Endothelial cell of hepatic sinusoid (primary cell): ENCODE results near the gene TFAP2E.
"Not testable (repeated sequence)": the region's sequence is repeated elsewhere in the genome, so short reads cannot be mapped to it uniquely, and the experiment has no call there.

Source experiments
- in situ Hi-C: cut with HindIII; loops from 2 replicates; pipeline ENCODE4 v1.10.0; 2017; ENCODE audit warnings: low sequenced_read_pairs

The TFAP2E gene

DNA sequence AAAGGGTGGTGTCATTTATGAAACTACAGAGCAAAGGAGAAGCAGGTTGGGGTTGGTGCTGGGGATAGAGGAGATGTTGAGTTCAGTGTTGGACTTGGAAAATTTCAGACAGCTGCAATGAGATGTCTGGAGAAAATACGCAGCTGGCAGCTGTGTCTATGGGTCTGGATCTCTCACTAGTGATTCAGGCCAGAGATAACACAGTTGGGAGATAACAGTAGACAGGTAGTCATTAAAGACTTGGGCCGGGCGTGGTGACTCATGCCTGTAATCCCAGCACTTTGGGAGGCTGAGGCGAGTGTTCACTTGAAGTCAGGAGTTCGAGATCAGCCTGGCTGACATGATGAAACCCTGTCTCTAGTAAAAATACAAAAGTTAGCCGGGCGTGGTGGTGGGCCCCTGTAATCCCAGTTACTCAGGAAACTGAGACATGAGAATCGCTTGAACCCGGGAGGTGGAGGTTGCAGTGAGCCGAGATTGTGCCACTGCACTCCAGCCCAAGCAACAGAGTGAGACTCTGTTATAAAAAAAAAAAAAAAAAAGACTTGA, 2.5 kb upstream of the TFAP2E start:
- in situ Hi-C loops, result no loop called here

DNA sequence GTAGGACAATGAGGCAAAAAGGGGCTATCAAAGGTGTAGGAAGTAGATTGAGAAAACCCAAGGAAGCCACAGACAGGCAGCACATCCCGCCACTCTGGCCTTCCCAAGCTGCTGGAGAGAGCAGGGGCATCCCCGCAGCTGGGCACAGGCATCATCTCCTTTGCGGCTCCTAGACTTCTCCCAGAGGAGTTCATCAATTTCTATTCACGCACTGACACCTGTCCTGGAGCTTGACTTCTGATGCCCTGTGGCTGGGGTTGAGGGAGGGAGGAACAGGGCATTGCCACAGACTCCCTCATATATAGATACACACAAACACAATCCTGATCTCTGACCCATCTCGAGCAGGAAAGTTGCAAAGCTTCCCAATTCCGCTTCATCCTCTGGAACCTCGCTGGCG, 1.9 kb upstream of the TFAP2E start:
- in situ Hi-C loops, result no loop called here

DNA sequence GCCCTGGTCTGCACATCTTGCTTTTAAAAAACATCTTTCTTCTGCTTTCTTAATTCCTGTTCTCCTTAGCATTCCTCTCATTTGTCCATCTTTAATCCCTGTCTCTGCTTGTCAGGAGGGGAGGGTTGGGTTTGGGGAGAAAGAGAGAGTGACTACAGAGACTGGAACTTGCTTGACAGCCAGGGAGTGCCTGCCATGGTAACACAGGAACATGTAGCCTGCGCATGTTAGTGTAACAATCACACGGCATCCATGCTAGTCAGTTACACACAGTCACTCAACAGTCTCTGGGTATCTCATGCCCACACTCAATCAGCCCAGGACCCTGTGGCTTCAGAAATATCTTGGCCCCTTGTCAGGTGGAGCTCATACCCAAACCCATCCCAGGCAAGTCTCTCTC, 818 bp upstream of the TFAP2E start:
- in situ Hi-C loops, result no loop called here

DNA sequence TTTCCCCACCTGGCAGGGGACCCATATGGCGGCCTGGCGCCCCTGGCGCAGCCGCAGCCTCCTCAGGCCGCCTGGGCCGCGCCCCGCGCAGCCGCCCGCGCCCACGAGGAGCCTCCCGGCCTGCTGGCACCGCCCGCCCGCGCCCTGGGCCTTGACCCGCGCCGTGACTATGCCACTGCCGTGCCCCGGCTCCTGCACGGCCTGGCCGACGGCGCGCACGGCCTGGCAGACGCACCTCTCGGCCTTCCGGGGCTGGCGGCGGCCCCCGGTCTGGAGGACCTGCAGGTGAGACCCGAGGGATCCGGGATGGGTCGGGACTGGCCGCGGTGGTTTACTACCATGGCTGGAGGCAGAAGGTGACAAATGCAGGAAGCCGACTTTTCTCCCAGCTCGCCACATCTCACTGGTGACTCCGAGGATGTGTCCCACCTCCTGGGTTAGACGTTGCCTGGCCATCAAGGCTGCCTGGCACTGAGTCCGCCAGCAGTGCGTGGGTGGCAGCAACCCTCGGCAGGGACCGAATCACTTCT, 1.1 kb downstream of the TFAP2E start:
- in situ Hi-C loops, result no loop called here

DNA sequence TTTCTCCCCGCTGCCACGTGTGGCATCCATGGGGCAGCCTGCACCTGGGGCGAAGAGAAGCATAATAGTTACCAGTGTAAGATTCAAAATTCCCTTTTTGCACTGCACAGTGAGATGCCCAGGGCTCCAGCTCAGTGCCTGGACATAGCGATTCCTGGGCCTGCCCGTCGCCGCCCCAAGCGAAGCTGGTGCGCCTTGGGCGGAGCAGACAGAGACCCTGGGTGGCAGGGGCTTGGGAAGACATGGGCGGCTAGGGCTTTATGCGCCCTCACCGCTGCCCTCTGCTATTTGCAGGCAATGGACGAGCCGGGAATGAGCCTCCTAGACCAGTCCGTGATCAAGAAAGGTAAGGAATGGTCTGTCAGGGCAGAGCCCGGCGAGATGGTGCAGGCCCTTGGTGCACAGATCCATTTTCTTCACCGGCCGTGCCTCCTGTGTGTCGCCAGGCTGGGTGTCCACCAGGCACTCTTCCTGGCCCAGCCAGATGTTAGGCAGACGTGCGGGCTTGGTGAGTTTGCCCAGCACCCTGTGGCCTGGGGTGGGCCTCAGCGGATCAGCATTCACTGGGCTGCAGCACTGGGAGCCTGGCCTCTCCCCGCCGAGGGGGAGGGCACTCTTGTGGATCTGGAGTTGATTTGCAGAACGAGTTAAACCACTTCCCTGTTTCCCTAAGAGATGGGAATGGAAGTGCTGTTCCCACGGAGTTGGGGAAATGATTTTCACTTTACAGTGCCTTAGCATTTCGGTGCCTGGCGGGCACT, 1.7 kb downstream of the TFAP2E start:
- in situ Hi-C loops, result no loop called here

DNA sequence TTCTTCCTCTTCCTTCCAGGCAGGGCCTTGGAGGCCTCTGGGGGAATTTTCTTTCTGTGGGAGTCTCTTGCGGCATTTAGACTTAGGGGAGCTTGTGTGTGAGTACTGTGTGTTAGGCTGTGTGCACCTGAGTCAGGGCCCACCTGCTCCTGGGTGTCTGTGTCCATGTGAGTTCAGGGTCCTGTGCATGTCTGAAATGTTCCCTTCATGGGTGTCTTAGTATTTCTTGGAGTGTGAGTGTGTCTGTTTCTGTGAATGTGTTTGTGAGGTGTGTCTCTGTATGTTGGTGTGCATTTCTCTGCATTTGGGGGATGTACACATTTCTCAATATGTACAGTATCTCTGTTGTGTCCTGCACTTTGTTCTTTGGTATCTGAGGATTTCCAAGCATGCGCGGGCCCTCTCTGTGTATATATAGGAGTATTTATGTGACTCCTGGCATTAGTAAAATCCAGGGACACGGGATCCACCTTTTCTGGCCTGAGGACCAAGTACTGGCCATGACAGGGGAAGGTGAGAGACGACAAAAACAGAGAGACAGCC, 2.4 kb downstream of the TFAP2E start:
- in situ Hi-C loops, result no loop called here

DNA sequence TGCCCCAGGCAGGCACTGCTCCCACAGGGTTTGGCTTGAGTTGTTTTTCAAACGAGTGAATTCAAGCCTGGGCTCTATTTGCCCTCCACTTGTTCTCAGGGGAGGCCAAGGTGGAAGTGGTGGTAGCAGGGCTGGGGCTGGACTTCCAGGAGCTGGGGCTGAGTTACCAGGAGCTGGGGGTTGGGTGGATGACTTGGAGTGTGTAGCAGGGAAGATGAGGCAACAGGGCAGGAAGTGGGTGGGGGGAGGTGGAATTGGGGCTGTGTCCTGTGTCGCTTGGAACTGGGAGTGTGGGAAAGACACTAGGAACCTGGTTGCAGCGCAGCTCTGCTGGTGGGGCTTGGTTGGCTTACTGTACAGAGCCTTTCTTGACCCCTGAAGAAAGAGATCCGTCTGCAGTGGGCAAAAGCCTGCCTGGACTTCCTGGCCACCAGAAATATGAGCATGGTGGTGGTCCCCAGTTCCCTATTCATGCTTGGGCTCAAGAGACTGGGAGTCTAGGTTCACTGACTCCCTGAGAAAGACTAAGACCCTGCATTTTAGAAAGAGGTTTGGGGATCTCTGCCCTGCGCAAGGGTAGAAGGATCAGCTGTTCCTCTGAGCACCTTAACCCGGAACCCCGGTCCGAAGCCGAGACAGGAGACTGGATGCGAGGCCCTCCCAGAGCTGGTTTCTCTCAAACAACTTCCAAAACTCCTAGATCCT, 3.1 kb downstream of the TFAP2E start:
- in situ Hi-C loops, result no loop called here

DNA sequence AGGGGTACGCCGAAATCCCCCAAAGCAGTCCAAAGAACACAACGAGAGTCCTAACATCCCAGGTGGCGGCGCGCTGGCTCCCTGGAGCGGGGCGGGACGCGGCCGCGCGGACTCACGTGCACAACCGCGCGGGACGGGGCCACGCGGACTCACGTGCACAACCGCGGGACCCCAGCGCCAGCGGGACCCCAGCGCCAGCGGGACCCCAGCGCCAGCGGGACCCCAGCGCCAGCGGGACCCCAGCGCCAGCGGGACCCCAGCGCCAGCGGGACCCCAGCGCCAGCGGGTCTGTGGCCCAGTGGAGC, 3.6 kb downstream of the TFAP2E start:
- in situ Hi-C loops, result not testable (repeated sequence)

DNA sequence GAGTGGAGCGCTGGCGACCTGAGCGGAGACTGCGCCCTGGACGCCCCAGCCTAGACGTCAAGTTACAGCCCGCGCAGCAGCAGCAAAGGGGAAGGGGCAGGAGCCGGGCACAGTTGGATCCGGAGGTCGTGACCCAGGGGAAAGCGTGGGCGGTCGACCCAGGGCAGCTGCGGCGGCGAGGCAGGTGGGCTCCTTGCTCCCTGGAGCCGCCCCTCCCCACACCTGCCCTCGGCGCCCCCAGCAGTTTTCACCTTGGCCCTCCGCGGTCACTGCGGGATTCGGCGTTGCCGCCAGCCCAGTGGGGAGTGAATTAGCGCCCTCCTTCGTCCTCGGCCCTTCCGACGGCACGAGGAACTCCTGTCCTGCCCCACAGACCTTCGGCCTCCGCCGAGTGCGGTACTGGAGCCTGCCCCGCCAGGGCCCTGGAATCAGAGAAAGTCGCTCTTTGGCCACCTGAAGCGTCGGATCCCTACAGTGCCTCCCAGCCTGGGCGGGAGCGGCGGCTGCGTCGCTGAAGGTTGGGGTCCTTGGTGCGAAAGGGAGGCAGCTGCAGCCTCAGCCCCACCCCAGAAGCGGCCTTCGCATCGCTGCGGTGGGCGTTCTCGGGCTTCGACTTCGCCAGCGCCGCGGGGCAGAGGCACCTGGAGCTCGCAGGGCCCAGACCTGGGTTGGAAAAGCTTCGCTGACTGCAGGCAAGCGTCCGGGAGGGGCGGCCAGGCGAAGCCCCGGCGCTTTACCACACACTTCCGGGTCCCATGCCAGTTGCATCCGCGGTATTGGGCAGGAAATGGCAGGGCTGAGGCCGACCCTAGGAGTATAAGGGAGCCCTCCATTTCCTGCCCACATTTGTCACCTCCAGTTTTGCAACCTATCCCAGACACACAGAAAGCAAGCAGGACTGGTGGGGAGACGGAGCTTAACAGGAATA, 4.2 kb downstream of the TFAP2E start:
- in situ Hi-C loops, result no loop called here

DNA sequence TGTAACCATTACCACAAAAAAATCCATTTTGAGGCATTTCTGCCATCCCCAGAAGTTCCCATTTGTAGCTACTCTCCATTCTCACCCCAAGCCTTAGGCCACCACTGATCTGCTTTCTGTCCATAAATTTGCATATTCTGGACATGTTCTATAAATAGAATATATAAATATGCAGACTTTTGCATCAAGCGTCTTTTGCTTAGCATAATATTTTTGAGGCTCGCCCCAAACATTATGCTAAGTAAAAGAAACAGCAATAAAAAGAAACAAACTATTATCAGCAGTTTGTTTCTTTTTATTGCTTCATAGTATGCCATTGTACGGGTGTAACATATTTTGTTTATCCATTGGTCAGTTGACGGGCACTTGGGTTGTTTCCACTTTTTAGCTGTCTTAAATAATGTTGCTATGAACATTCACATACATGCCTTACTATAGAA, 7.9 kb downstream of the TFAP2E start:
- in situ Hi-C loops, result no loop called here

DNA sequence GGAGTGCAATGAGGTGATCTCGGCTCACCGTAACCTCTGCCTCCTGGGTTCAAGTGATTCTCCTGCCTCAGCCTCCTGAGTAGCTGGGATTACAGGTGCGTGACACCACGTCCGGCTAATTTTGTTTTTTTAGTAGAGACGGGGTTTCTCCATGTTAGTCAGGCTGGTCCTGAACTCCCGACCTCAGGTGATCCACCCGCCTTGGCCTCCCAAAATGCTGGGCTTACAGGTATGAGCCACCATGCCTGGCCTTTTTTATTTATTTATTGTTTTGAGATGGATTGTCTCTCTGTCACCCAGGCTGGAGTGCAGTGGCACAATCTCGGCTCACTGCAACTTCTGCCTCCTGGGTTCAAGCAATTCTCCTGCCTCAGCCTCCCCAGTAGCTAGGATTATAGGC, 8.5 kb downstream of the TFAP2E start:
- in situ Hi-C loops, result not testable (repeated sequence)

DNA sequence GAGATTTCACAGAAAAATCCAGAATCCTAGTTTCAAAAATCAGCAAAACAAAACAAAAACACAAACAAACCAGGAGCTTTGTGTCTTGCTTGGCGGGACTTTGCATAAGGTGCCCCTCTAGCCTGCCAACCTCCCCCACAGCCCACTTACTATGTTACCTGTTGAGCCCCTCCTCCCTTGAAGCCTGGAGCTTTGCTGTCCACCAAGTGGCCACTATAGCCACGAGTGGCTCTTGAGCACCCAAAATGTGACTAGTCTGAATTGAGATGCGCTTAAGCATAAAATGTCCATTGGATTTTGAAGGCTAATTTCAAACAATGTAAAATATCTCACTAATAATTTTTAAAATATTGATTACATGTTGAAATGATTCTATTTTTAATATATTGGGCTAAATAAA, 12.2 kb downstream of the TFAP2E start:
- in situ Hi-C loops, result no loop called here

DNA sequence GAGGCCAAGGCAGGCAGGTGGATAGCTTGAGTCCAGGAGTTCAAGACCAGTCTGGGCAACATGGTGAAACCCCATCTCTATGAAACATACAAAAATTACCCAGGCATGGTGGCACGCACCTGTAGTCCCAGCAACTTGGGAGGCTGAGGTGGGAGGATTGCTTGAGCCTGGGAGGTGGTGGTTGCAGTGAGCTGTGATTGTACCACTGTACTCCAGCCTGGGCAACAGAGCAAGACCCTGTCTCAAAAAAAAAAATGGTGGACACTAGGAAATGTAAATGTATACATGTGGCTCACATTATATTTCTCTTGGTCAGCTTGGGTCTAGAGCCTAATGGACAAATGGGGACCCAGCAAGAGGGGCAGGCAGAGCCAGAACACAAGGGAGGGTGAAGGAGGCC, 12.7 kb downstream of the TFAP2E start:
- in situ Hi-C loops, result not testable (repeated sequence)

DNA sequence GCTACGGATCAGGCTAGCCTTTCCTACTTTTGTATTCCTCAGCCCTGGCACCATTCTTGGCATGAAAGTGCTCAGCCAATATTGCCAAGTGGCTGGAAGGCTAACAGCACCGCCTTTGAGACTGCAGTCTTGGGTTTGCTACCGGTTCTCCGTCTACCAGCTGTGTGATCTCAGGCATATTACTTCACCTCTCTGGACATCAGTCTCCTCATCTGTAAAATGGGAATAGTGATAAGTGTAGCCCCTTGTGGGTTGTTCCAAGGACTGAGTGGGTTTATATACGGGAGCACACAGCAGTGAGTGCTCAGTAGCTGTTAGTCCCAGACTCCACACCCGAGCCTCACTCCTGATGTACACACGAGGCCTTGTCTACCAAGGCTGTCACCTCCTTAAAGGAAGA, 13.7 kb downstream of the TFAP2E start:
- in situ Hi-C loops, result no loop called here

DNA sequence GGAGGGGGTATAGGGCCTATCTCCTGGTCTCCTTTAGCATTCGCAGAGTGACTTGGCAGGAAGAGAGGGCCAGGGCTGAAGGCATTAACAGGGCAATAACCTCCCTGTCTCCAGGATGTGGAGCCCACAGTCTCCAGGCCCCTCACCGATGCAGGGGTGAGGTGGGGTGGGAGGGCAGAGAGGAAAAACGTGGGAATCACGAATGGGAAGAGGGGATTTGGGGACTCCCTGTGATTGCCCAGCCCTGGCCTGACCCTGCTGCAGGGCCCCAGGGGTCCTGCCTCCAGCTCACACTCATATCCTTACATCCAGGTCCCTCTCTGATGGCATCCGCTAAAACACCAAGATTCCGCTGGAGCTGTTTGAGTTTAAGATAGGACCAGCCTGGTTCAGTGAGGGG, 14.6 kb downstream of the TFAP2E start:
- in situ Hi-C loops, result no loop called here

DNA sequence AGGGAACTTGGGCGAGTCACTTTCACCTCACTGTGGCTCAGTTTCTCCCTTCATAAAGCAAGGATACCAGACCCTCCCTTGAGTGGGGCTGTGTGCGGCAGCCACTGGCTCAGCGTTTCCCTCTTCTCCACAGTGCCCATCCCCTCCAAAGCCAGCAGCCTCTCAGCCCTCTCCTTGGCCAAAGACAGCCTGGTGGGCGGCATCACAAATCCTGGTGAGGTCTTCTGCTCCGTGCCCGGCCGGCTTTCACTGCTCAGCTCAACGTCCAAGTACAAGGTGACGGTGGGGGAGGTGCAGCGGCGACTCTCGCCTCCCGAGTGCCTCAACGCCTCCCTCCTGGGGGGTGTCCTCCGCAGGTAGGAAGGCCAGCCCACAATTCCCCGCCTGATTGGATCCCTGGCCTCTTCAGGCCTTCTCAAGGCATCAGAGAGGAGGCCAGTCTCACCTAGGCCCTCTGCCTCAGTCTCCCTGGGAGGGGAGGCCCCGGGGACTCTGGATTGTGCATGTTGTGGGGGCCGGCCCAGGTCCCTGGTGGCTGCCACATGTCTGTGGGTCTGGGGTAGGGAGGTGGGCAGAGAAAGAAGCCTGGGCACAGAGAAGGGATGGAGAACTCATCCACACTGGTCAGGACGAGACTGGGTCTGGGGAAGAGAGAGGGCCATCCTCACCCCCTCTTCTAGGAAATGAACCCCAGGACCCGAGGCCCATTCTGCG, 15.2 kb downstream of the TFAP2E start:
- in situ Hi-C loops, result no loop called here

DNA sequence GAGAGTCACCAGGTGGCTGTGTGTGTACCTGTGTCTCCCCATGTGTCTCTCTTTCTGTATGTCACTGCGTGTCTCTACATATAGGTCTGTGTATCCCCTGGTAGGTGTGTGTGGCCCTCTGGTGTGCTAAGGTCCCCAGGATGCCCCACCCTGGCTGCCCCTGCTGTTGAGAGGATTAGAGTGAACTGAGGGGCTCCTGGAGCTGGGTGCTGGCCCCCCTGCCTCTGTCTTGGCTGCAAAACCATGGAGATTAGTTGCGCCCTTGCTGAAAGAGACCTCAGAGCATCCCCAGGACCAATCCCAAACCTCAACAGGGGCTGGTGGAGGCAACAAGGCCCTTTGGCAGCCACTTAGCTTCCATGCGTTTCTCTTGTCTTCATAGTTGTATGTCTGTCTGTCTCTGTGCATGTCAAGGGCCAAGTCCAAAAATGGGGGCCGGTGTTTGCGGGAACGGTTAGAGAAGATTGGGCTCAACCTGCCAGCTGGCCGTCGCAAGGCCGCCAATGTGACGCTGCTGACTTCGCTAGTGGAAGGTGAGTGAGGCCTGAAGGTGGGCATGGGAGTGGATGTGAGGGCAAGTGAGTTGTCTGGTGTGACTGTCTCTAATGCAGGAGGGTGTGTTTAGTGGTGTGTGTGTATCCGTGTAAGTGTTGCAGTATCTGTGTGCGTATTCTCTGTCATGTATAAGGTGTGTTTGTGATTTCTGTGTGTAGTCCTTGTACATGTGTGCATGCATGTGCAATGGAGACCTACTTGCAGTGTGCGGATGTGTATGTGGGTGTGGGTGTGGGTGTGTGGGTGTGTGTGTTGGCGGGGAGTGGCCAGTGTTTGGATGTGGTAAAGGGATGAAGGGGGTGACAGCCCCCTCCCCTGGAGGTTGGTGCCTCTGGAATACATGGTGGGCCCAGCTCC, 16.7 kb downstream of the TFAP2E start:
- in situ Hi-C loops, result no loop called here

DNA sequence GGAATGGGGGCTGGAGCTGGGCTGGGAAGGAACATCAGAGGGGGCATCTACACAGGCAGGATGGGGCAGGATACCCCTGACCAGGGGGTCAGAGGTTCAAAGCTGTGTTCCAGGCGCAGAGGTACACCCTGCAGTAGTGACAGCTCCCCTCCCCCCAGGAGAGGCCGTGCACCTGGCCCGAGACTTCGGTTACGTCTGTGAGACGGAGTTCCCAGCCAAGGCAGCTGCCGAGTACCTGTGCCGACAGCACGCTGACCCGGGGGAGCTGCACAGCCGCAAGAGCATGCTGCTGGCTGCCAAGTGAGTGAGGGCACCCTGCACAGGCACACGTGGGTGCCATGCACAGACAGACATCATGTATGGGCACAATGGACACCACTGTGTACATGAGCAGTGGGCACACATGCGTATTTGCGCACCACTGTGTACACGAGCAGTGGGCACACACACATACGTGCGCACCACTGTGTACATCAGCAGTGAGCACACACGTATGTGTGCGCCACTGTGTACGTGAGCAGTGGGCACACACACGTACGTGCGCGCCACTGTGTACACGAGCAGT, 17.4 kb downstream of the TFAP2E start:
- in situ Hi-C loops, result no loop called here

DNA sequence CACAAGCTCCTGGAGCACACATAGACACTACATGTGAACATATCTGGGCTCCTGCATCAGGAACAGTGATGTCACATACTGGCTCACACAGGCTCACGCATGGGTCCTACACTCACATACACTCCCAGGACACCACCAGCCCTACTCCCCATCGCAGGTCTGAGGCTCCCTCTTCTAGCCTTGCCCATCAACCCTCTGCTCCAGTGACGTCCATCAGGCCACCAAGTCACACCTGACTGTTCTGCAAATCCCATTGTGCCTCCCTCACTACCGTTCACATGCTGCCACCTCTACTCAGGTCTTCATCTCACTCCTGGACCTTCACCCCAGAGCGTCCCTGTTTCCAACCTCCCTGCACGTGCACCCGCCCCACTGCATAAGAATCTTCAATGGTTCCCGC, 18.1 kb downstream of the TFAP2E start:
- in situ Hi-C loops, result no loop called here
